Colonic mucosa (tissue), 4 donors: Measurements from ENCODE around the gene NUDCD2. TPM values are rescaled to one million over a fixed set of nuclear protein-coding genes. Genes with fewer than 3 reads are reported as not detected.

Experiments used
- DNase-seq: peaks from one replicate; pipeline ENCODE4 v3.0.0-alpha.2; 2020
- H3K27ac ChIP-seq: fragments of 200-600 bp; one replicate; pipeline ENCODE4 v1.8.0; 2021
- H3K27me3 ChIP-seq: fragments of 200-600 bp; one replicate; pipeline ENCODE4 v1.8.0; 2021
- H3K36me3 ChIP-seq: fragments of 200-600 bp; one replicate; pipeline ENCODE4 v1.8.0; 2021
- H3K4me1 ChIP-seq: fragments of 200-600 bp; one replicate; pipeline ENCODE4 v1.8.0; 2021; ENCODE audit warnings: mild to moderate bottlenecking
- H3K4me3 ChIP-seq: fragments of 200-600 bp; one replicate; pipeline ENCODE4 v1.8.0; 2021
- H3K9ac ChIP-seq, 2 donors: one replicate each; pipeline ENCODE4 v1.7.0; 2013; ENCODE audit warnings: control low read depth in 2 of 2, low read depth in 2 of 2, low read length in 2 of 2
- H3K9me3 ChIP-seq: fragments of 200-600 bp; one replicate; pipeline ENCODE4 v1.8.0; 2021
- intact Hi-C: fragments of 100-400 bp; cut with DNase I; formaldehyde crosslinking; loops from one replicate; pipeline ENCODE4 v1.14.1; 2022
- total RNA-seq, 2 donors: library from RNA; stranded (reverse); fragmentation: NEBNext Ultra II Directional in 1 of 2; extraction: Animal tissue kit (Norgen Biotek cat#: 25700) in 1 of 2; gene quantifications; one replicate each; pipeline ENCODE4 v1.2.1, GENCODE V29; 2021
- TF ChIP-seq, protein P1 (sequence below): fragments of 200-600 bp; IDR thresholded peaks from one replicate; pipeline ENCODE4 v1.8.0; 2022; ENCODE audit warnings: antibody characterized with exemption, mild to moderate bottlenecking
- donor health status: healthy.
- donor health status: DM: no; HTN: no; CAD: no.
- donor health status: DM: no; HTN: no; CAD: no.

Gene NUDCD2
- total RNA-seq, 2 donors from 2014 or later = 24.6 to 32.9 TPM

DNA sequence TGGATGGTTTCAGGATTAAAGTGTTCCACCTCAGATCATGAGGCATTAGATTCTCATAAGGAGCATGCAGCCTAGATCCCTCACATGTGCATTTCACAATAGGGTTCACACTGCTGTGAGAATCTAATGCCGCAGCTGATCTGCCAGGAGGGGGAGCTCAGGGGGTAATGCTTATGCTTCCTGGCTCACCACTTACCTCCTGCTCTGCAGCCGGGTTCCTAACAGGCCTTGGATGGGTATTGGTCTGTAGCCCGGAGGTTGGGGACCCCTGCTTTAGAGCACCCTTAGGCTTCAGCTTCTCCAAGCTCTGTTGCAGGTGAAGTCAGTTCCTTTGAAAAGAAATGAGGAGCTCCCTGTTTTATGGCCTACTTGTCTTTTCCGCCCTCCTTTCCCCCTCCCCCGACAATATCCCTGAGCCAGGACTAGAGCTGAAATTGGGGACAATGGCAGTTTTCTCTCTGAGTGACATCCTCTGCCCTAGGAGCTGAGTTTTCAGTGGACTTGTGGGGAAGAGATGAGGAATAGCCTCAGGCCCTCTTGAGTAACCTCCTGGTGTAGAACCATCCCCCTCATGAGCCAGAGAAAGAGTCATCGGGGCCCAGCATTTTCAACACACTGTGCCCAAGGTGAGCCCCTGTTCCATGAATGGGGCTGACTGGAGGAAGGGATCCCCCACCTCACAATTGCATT, 29.3 kb upstream of the NUDCD2 start:
- TF ChIP-seq, protein P1, sequence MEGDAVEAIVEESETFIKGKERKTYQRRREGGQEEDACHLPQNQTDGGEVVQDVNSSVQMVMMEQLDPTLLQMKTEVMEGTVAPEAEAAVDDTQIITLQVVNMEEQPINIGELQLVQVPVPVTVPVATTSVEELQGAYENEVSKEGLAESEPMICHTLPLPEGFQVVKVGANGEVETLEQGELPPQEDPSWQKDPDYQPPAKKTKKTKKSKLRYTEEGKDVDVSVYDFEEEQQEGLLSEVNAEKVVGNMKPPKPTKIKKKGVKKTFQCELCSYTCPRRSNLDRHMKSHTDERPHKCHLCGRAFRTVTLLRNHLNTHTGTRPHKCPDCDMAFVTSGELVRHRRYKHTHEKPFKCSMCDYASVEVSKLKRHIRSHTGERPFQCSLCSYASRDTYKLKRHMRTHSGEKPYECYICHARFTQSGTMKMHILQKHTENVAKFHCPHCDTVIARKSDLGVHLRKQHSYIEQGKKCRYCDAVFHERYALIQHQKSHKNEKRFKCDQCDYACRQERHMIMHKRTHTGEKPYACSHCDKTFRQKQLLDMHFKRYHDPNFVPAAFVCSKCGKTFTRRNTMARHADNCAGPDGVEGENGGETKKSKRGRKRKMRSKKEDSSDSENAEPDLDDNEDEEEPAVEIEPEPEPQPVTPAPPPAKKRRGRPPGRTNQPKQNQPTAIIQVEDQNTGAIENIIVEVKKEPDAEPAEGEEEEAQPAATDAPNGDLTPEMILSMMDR = peak; percentile 15
- H3K9ac ChIP-seq = no peak overlapping the region
- H3K27me3 ChIP-seq = no peaks in the 10 kb centered on the region
- H3K27ac ChIP-seq = no peak overlapping the region
- no peaks in the 10 kb centered on the region for H3K4me1 ChIP-seq
- H3K4me3 ChIP-seq = no peak overlapping the region
- DNase-seq = no peak
- no peaks in the 10 kb centered on the region for H3K36me3 ChIP-seq
- intact Hi-C loops = no loop called here
- H3K9me3 ChIP-seq = no peaks in the 10 kb centered on the region

DNA sequence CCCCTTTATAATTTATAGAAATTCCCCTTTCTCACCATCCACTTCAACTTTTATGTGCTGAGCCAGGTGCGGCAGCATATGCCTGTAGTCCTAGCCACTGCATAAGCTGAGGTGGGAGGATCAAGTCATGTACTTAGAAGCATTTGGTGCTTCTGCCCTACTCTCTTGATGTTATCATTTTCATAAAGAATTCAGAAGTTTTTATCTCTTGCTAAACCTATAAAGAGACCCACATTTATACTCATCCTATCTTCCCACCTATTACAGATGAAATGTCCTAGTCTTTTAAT, 19.0 kb upstream of the NUDCD2 start:
- intact Hi-C loops = no loop called here
- H3K9ac ChIP-seq = no peak overlapping the region

DNA sequence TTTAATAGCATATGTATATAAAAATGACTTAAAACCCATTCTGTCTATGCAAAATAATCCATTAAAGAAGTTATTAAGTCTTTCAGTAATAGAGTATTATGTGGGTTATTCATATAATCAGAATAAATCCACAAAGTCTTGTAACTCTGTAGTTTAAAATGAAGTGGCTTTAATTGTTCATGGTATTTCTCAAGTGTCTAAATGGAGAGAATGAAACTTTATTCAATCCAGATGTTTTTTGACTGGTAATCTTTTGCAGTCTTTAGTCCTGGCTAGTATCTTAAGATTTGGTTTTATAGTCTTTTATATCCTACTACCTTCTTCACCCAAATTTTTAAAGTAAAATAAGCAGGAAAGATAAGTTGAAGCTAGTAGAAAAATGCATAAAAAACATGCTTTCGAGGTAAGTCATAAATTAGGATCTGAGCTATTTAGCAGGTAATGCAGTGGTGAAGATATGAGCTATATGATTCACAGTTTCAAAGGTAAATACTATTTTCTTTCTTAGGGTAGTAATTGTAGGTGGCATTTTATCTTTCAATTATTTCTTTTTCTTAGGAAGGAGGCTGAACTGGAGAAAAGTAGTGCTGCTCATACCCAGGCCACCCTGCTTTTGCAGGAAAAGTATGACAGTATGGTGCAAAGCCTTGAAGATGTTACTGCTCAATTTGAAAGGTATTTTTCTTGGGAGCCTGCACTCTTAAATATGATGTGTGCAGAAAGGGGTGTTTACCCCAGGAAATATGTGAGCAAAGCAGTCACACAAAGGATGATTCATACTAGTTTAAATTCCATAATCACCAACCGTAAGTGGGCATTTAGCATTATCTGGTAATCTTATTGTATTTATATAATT, 18.5 kb upstream of the NUDCD2 start:
- no peak overlapping the region for H3K4me3 ChIP-seq
- DNase-seq = no peak
- no peak overlapping the region for H3K27ac ChIP-seq
- TF ChIP-seq, protein P1 = no peak
- intact Hi-C loops = no loop called here
- H3K4me1 ChIP-seq = no peaks in the 10 kb centered on the region
- no peaks in the 10 kb centered on the region for H3K36me3 ChIP-seq
- no peak overlapping the region for H3K9ac ChIP-seq
- no peaks in the 10 kb centered on the region for H3K9me3 ChIP-seq
- H3K27me3 ChIP-seq = no peaks in the 10 kb centered on the region

More for the DNA sequence above, 19.0 kb upstream of the NUDCD2 start:
- no peaks in the 10 kb centered on the region for H3K4me1 ChIP-seq
- TF ChIP-seq, protein P1 = no peak
- H3K27ac ChIP-seq = no peak overlapping the region
- no peaks in the 10 kb centered on the region for H3K36me3 ChIP-seq
- H3K4me3 ChIP-seq = no peak overlapping the region
- H3K9me3 ChIP-seq = no peaks in the 10 kb centered on the region
- H3K27me3 ChIP-seq = no peaks in the 10 kb centered on the region
- DNase-seq = no peak

DNA sequence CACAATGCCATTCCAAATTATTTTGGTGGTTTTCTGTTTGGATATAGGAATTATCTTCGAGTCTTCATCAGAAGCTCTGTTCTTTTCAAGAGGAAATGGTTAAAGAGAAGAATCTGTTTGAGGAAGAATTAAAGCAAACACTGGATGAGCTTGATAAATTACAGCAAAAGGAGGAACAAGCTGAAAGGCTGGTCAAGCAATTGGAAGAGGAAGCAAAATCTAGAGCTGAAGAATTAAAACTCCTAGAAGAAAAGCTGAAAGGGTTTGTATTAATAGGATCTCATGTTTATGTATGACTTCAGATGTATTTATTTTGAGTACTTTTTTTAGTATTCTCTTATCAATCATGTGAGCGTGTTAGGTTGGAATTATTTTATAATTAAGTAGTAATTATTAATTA, 15.5 kb upstream of the NUDCD2 start:
- H3K4me3 ChIP-seq = no peak overlapping the region
- H3K27ac ChIP-seq = no peak overlapping the region
- TF ChIP-seq, protein P1 = no peak
- no peaks in the 10 kb centered on the region for H3K4me1 ChIP-seq
- no peak overlapping the region for H3K9ac ChIP-seq
- intact Hi-C loops = no loop called here
- no peak for DNase-seq
- no peaks in the 10 kb centered on the region for H3K9me3 ChIP-seq
- no peaks in the 10 kb centered on the region for H3K36me3 ChIP-seq
- no peaks in the 10 kb centered on the region for H3K27me3 ChIP-seq

DNA sequence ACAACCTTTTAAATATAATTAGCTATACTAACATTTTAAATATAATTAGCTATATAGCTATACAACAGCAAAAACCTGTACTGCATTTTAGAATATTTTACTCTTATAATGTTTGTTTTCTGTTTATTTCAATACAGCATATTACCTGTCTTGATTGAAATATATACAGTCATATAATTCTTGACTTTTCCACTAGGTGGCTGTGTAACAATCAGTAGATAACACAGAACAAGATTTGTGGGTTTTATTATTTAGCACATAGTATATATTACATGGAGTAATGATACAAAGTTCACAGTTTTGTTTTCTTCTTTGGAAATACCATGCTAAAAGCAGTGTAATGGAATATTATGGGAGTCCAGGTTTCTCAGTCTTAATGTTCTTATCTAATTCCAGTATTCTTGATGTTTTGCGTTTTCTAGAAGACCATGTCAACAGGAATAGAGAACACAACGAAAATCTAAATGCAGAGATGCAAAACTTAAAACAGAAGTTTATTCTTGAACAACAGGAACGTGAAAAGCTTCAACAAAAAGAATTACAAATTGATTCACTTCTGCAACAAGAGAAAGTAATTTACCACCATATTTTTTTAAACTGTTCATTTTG, 13.8 kb upstream of the NUDCD2 start:
- no peaks in the 10 kb centered on the region for H3K4me1 ChIP-seq
- no peak overlapping the region for H3K9ac ChIP-seq
- no peaks in the 10 kb centered on the region for H3K36me3 ChIP-seq
- H3K27me3 ChIP-seq = no peaks in the 10 kb centered on the region
- H3K27ac ChIP-seq = no peak overlapping the region
- DNase-seq = no peak
- TF ChIP-seq, protein P1 = no peak
- intact Hi-C loops = no loop called here
- no peak overlapping the region for H3K4me3 ChIP-seq
- H3K9me3 ChIP-seq = no peaks in the 10 kb centered on the region
